ENCODE results near the gene LONP1. TPM values are rescaled to one million over a fixed set of nuclear protein-coding genes. Genes with fewer than 3 reads are reported as not detected.
A peak's percentile ranks its signal among the peaks of the same experiment; 100 is the strongest.
"Not testable (repeated sequence)": the region's sequence is repeated elsewhere in the genome, so short reads cannot be mapped to it uniquely, and the experiment has no call there.

The LONP1 gene
- total RNA-seq, 4 donors from 2014 or later, result 40.9 to 81.7 (median 61.2) TPM

DNA sequence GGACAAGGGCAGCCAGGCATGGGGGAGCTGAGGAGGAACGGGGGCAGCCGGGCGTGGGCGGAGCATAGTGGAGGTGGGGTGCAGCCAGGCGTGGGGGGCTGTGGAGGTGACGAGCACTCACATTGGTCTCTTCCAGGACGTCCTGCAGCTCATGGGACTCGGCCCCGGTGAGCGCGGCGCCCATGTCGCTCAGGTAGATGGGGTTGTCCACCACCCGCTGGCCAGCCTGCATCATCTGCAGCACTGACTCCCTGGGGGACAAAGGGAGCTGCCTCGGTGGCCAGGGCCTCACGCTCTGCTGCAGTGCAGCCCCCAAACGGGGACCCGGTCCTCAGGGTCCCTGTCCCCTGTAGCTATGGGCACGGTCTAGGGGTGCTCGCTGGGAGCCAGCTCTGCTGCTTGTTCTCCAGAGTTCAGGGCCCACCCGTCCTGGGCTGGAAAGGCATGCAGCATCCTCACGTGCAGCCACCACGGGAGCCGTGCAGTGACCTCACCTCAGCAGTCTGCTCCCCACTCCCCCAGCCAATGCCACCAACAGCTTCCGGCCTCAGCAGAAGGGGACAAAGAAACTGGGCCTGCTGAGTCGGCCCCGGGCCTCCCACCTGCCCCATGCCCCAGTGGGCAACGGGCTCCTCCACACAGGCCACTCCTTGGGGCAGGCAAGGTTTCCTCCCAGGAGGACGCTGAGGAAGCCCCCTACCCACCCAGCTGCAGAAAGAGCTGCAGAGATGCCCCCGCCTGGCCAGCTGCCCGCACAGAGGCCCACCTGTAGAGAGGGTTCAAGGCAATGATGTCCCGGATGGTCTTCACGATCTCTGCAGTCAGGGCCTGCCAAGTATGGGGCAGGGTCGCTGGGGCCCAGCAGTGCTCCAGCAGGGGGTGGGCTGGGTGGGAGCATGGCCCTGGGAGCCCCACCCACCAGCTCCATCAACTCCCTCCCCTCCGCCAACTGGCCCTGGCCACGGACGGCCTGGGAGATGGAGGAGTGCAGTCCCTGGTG is 12.1 kb downstream of the LONP1 start:
- 92 to 93% methylated on average over 16 to 32 of the region's 37 CpGs for WGBS, 2 donors
- no peak for TF ChIP-seq POLR2A (IDR thresholded peaks at IDR 0.05)
- no peak for TF ChIP-seq CTCF (IDR thresholded peaks at IDR 0.05)
- H3K4me3 ChIP-seq (ENCODE audit: low read depth, poor library complexity, severe bottlenecking), result no peak overlapping the region
- no peak for DNase-seq (ENCODE audit: low spot score in 2 of 2)
- intact Hi-C loops (cut with DNase I; ENCODE audit: low total_unique reads), result no loop called here

DNA sequence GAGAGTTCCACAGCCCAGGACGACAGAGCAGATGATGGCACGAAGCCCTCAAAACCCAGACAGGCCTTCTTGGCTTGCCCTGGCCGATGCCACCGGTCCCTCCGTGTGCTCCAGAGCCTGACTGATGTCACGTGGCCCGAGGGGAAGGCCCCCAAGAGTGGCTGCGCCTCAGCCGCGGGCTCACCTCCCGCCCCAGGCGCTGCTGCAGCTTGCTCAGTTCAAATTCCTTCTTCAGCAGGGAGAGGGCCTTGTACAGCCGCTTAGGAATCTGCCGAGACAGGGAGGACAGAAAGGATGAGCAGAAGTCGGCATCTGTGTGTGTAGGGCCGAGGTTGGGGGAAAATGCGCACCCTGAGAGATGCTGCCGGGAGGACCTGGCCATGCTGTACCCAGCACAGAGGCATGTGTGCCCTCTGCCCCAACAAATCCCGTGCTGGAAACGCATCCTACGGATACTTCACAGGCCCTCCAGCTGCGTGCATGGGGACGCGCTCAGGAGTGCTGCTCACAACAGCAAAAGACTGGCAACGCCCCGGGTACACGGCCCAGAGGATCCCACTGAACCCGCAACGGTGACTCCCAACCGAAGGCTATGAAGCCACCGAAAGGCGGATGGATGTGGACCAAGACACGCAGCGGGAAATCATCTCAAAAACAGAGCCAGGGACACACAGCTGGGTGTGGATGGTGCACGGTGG is 12.9 kb downstream of the LONP1 start:
- 92 to 93% methylated on average over 35 of the region's 35 CpGs for WGBS, 2 donors
- TF ChIP-seq CTCF (IDR thresholded peaks at IDR 0.05) (no peak), POLR2A (IDR thresholded peaks at IDR 0.05) (no peak)
- no peak overlapping the region for H3K4me3 ChIP-seq (ENCODE audit: low read depth, poor library complexity, severe bottlenecking)
- no peak for DNase-seq (ENCODE audit: low spot score in 2 of 2)
- intact Hi-C loops (cut with DNase I; ENCODE audit: low total_unique reads), result no loop called here

DNA sequence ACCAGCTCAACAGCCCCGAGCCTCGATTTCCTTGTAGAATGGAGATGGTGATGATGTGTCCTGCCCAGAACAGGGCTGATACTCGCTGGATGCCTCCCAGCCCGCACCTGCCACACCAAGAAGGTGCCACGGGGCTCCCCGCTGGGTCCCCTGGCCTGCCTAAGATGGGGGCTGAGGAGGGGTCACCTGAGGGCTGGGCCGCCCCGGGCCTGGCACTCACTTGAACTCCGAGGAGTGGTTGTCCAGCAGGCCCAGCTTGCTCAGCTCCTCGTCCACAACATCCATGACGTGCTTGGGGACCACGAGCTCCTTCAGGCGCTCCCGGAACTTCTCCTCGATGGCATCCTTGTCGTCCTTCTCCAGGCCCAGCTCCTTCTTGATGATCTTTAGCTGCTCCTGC is 14.4 kb downstream of the LONP1 start:
- H3K4me3 ChIP-seq (ENCODE audit: low read depth, poor library complexity, severe bottlenecking), result no peak overlapping the region
- 84 to 87% methylated on average over 14 to 16 of the region's 16 CpGs for WGBS, 2 donors
- TF ChIP-seq CTCF (IDR thresholded peaks at IDR 0.05), result no peak
- TF ChIP-seq POLR2A (IDR thresholded peaks at IDR 0.05), result no peak
- intact Hi-C loops (cut with DNase I; ENCODE audit: low total_unique reads), result no loop called here
- no peak for DNase-seq (ENCODE audit: low spot score in 2 of 2)

DNA sequence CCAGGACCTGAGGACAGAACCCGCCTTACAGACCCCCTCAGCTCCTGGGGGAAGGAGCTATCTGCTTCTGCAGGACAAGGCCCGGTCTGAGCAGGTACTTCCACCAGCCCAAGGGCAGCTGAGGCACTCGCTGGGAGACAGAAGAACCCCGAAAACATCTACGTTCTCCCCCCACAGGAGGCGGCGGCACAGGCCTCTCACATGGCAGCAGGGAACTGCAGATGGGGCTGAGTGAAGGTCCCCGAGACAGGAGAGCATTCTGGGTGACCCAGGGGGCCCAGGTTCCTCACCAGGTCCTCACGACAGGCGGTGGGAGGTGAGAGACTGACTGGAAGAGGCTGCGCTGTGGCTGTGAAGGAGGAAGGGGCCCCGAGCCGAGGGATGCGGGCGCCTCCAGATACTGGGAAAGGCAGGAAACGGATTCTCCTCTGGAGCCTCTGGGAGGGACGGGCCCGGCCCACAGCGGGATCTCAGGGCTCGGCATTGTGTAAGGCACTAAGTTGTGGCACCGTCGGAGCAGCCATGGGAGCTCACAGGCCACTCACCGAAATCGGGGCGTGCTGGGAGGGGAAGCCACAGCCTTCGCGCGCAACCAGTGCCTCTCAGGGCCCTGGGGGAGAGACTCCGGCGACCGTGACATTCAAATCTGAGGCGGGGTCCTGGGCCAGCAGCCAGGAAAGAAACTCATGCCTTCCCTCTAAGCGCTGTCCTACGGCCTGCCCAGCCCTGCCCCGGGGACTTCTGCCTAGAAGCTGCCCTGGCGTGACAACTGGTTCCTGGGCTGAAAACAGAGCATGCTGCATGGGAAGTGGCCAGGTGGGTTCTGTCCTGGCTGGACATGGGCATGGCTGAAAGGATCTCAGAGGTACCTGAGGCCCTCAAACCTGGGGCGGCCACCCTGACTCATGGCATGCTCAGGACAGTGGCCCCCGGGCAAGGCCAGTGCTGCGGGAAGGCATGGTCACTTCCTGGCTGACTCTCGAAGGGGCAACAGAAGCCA is 15.8 kb downstream of the LONP1 start:
- DNase-seq (ENCODE audit: low spot score in 2 of 2), result peak in 1 of 2 donors; percentile 83
- H3K4me3 ChIP-seq (ENCODE audit: low read depth, poor library complexity, severe bottlenecking), result no peak overlapping the region
- TF ChIP-seq CTCF (IDR thresholded peaks at IDR 0.05), result no peak
- no peak for TF ChIP-seq POLR2A (IDR thresholded peaks at IDR 0.05)
- WGBS, 2 donors, result 92 to 94% methylated on average over 31 to 37 of the region's 40 CpGs
- intact Hi-C loops (cut with DNase I; ENCODE audit: low total_unique reads), result no loop called here

DNA sequence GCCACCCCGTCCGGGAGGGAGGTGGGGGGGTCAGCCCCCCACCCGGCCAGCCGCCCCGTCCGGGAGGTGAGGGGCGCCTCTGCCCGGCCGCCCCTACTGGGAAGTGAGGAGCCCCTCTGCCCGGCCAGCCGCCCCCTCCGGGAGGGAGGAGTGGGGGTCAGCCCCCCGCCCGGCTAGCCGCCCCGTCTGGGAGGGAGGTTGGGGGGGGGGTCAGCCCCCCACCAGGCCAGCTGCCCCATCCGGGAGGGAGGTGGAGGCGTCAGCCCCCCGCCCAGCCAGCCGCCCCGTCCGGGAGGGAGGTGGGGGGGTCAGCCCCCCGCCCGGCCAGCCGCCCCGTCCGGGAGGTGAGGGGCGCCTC is 17.9 kb downstream of the LONP1 start:
- DNase-seq (ENCODE audit: low spot score in 2 of 2); H3K4me3 ChIP-seq (ENCODE audit: low read depth, poor library complexity, severe bottlenecking); intact Hi-C loops (cut with DNase I; ENCODE audit: low total_unique reads): not testable (repeated sequence)
- WGBS, 2 donors, result 100% methylated on average over 2 of the region's 28 CpGs; no CpG with 5 or more reads in 1 of the 2 donors

Measured in lower leg skin (tissue), 4 donors.